LNCAP (cell line): Measurements from ENCODE around the gene STYXL2.

Source experiments
- TF ChIP-seq, protein P1 (sequence below): fragments of 450-650 bp; IDR thresholded peaks from 2 replicates; pipeline ENCODE4 v1.5.1; 2017; ENCODE audit warnings: mild to moderate bottlenecking

Gene STYXL2

DNA sequence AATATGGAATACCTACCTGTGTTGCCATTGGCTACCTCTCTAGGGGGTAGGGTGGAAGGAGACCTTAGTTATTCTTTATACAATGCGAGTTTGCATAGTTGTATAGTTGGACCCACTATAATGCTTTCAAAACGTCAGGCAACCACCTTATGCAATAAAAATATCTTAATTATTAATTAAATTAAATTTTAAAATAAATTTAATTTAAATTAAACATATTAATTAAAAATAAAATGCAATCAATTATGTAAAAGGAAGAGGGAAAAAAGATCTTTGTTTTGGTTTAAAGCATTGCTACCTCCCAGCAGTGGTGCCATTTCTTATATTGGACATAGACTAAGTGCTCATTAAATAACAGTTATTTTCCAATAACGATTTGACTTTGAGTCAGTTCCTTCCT is 26.0 kb upstream of the STYXL2 start:
- TF ChIP-seq, protein P1, sequence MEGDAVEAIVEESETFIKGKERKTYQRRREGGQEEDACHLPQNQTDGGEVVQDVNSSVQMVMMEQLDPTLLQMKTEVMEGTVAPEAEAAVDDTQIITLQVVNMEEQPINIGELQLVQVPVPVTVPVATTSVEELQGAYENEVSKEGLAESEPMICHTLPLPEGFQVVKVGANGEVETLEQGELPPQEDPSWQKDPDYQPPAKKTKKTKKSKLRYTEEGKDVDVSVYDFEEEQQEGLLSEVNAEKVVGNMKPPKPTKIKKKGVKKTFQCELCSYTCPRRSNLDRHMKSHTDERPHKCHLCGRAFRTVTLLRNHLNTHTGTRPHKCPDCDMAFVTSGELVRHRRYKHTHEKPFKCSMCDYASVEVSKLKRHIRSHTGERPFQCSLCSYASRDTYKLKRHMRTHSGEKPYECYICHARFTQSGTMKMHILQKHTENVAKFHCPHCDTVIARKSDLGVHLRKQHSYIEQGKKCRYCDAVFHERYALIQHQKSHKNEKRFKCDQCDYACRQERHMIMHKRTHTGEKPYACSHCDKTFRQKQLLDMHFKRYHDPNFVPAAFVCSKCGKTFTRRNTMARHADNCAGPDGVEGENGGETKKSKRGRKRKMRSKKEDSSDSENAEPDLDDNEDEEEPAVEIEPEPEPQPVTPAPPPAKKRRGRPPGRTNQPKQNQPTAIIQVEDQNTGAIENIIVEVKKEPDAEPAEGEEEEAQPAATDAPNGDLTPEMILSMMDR = no peak

DNA sequence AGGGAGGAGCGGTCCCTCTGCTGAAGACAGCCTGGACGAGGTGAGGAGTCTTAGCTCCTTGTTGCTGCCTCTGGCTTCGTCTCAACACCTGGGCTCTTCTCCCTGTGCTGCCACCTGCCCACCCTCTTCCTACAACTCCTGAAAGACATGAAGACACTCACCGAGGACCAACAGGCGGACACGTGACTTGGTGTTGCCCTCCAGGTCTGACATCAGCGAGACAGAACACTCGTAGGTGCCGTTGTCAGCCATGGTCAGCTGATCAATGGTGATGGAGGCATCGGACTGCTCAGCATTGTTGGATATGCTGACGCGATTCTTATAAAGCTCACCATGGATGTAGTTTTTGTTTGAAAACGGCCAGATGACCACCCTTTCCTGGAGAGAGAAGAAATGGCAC is 25.1 kb upstream of the STYXL2 start:
- TF ChIP-seq, protein P1 = no peak

DNA sequence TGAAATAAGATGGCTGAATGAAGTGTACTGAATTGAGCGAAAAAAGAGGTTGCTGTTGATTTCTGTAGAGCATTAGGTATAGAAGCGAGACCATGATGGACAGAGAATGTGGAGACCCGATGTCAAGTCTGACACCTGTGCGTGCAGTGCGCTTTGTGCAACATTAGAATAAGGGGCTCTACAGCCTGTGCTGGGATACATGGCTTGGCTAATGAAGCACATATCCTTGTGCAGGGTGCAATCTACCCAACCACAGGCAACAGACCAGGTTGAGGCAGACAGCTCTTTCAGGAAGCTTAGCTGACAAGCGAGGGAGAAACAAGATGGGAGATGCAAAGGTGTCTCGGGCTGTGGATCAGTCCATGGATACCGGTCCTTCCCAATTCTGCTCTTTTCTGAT is 22.6 kb upstream of the STYXL2 start:
- TF ChIP-seq, protein P1 = no peak

DNA sequence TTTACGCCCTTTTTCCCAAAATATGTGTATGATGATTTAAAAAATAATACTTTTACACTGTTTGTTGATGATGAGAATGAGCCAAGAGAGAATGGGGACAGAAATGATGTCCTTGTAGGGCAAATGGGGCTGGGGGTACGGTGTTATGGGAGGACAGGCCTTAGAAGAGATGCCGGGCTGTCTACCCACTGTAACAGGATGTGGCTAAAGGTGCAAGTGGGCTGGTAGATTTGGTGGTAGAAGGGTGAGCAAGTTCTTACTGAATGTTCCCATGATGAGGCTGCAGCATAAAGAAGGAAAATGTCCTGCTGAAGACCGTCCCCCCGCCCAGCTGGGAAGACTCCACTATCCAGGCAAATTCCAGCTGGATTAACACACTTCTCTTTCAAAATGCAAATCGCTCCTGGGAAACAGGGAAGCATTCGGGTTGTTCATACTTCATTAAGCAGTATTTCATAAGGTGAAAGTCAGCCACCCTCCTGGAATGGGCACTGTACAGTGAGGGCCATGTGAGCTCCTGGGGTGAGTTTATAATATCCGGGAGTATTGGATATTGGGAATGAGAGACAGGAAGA is 17.7 kb upstream of the STYXL2 start:
- TF ChIP-seq, protein P1 = no peak

DNA sequence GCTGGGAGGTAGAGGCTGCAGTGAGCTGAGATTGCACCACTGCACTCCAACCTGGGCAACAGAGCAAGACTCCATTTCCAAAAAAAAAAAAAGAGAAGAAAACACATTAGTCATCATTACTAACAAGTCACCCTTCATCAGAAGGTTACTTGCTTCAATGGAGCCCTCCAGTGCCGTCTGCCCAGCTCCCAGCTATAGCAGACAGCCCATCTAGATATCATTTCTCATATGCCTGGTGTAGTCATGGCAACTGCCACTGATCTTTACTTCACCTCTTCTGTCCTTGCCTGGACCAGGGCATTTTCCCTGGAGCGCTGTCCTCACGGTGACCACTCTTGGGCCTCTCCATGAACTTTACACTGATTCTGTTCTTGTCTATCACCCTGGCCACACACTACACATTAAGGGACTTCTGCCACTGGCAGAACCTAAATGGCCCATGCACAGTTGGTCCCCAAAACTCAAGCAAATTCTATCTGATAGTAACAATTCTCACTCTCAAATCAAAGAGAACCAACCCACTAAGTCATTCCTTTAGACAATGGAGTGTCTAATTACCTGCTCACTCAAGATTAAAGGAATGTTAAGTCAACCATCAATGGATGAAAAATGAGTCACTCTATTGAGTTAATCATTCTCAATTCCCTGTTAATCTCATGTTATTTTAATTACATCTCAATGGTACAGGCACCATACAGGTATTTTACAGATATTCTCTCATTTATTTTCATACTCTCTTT is 16.6 kb upstream of the STYXL2 start:
- TF ChIP-seq, protein P1 = no peak

DNA sequence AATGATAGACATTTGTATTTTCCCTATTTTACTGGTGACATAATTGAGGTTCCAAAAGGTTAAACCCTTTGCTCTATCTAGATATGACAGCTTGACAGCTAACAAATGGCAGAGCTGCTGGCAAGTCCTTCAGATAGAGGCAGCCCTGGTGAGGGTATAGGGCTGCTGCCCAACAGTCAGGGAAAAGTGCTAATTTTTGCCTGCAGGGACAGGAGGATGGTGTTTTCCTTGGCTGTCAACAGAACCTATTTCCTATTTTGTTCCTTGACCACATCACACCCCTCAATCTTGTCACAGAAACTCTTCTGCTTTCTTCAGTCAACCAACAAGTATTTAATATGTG is 16.0 kb upstream of the STYXL2 start:
- TF ChIP-seq, protein P1 = no peak

DNA sequence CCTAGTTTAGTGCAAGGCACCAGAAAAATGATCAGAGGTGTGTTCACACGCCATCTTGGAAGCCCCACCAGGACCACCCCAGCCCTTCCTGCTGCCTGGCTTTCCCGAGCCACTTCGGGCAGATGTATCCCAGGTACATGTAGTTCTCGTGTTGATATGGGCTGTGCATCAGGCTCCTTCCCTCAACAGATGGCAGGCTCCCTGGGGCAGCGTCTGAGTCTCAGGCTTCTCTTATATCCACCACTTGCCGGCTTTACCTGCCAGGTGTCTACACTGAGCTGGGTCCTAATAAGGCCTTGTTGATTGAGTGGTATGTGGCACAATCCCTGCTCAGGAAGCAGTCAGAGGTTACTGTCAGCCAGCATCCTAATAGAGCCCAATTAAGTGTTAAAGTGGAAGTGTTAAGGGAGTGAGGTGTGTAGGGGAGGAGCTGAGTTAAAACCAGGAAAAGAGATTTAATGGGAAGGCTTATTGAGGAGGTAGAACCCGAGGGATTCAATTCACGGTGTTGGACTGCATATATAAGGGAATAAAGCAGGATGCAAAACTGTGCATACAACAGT is 12.2 kb upstream of the STYXL2 start:
- TF ChIP-seq, protein P1 = no peak
